ENCODE data around the gene GABRG2.

Gene GABRG2

DNA sequence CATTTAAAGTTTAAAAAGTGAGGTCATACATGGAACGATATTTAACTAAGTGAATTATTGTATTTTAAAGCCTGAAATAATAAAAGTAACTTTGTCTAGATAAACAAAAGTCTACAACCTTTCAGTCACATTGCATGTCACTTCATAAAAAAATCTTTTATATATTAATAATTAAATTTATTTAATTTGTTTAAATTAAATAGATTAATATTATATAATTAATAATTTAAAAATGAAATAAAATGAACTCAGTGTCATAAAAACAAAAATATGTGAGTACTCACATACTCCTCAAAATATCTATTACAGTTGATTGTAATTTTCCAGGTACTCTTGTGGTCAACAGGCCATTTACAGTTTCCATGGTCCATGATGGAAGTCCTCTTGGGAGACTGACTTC, 11.2 kb downstream of the GABRG2 start:
- H3K36me3 ChIP-seq: no peaks in the 10 kb centered on the region
- no peaks in the 10 kb centered on the region for H4K20me1 ChIP-seq
- H3K4me3 ChIP-seq: no peak overlapping the region
- TF ChIP-seq Cebpa-rat (IDR thresholded peaks at IDR 0.05): no peak
- H3K27ac ChIP-seq: no peak overlapping the region
- H3K9me3 ChIP-seq (replicated peaks in 1 of 11): no peaks in the 10 kb centered on the region
- H3K27me3 ChIP-seq: no peaks in the 10 kb centered on the region
- H3K4me2 ChIP-seq: no peak overlapping the region
- H3K4me1 ChIP-seq: no peaks in the 10 kb centered on the region
- no peak overlapping the region for H3K9ac ChIP-seq

GRCh38 chr5:162091336-162091735, 23.8 kb downstream of the GABRG2 start:
- H3K9ac ChIP-seq: no peak overlapping the region
- TF ChIP-seq Cebpa-rat (IDR thresholded peaks at IDR 0.05): no peak
- H3K4me1 ChIP-seq: no peaks in the 10 kb centered on the region

GRCh38 chr5:162096448-162096847, 28.9 kb downstream of the GABRG2 start:
- Histone ChIP-seq H3K4me1 (no peaks in the 10 kb centered on the region), H3K9ac (no peak overlapping the region), H3K27me3 (no peaks in the 10 kb centered on the region), H3K4me2 (no peak overlapping the region), H3K36me3 (no peaks in the 10 kb centered on the region), H3K4me3 (no peak overlapping the region), H3K27ac (no peak overlapping the region), H4K20me1 (no peaks in the 10 kb centered on the region), H3K9me3 (replicated peaks in 1 of 11) (no peaks in the 10 kb centered on the region)
- no peak for TF ChIP-seq Cebpa-rat (IDR thresholded peaks at IDR 0.05)

More at GRCh38 chr5:162091336-162091735, 23.8 kb downstream of the GABRG2 start:
- H3K4me2 ChIP-seq: no peak overlapping the region
- H3K27ac ChIP-seq: no peak overlapping the region
- no peak overlapping the region for H3K4me3 ChIP-seq
- H3K27me3 ChIP-seq: no peaks in the 10 kb centered on the region
- no peaks in the 10 kb centered on the region for H4K20me1 ChIP-seq
- H3K9me3 ChIP-seq (replicated peaks in 1 of 11): no peaks in the 10 kb centered on the region
- no peaks in the 10 kb centered on the region for H3K36me3 ChIP-seq

GRCh38 chr5:162107591-162107990, 40.0 kb downstream of the GABRG2 start:
- no peak for TF ChIP-seq Cebpa-rat (IDR thresholded peaks at IDR 0.05)
- H3K9me3 ChIP-seq (replicated peaks in 1 of 11): no peaks in the 10 kb centered on the region
- H3K27ac ChIP-seq: no peak overlapping the region
- no peaks in the 10 kb centered on the region for H4K20me1 ChIP-seq
- H3K9ac ChIP-seq: no peak overlapping the region
- H3K36me3 ChIP-seq: no peaks in the 10 kb centered on the region
- no peak overlapping the region for H3K4me2 ChIP-seq
- H3K27me3 ChIP-seq: no peaks in the 10 kb centered on the region
- H3K4me3 ChIP-seq: no peak overlapping the region
- H3K4me1 ChIP-seq: no peaks in the 10 kb centered on the region

- H3K27ac ChIP-seq: no peak overlapping the region
- H3K4me3 ChIP-seq: no peak overlapping the region
- no peak overlapping the region for H3K4me2 ChIP-seq
- no peaks in the 10 kb centered on the region for H3K4me1 ChIP-seq
- H3K9me3 ChIP-seq (replicated peaks in 1 of 11): no peaks in the 10 kb centered on the region
- H4K20me1 ChIP-seq: no peaks in the 10 kb centered on the region
- TF ChIP-seq Cebpa-rat (IDR thresholded peaks at IDR 0.05): no peak
- H3K27me3 ChIP-seq: no peaks in the 10 kb centered on the region
- H3K9ac ChIP-seq: no peak overlapping the region
- H3K36me3 ChIP-seq: no peaks in the 10 kb centered on the region
Observed at GRCh38 chr5:162119801-162120200, 52.2 kb downstream of the GABRG2 start.

DNA sequence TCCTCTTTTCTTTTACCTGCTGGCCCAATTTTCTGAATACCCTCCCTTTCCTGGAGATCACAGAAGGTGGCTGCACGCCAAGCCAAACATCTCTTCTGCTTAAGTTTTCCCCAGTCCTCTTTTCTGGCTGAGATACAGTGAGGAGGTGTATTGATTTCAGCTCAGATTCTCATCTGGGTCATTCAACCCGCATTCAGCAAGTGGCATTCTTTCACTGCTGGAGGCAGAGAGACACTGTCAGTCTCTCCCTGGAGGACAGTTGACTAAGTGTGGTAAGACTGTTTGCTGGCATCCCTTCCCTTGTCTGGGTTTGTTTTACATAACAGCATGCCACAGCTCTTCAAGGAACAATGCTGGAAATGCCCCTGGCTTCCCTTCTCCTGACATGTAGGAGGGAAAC, 60.5 kb downstream of the GABRG2 start:
- Histone ChIP-seq H4K20me1 (no peaks in the 10 kb centered on the region), H3K4me2 (no peak overlapping the region), H3K9me3 (replicated peaks in 1 of 11) (no peaks in the 10 kb centered on the region), H3K4me3 (no peak overlapping the region), H3K9ac (no peak overlapping the region), H3K4me1 (no peaks in the 10 kb centered on the region), H3K27ac (no peak overlapping the region), H3K27me3 (no peaks in the 10 kb centered on the region), H3K36me3 (no peaks in the 10 kb centered on the region)
- no peak for TF ChIP-seq Cebpa-rat (IDR thresholded peaks at IDR 0.05)

- H3K27ac ChIP-seq: no peak overlapping the region
- H3K4me3 ChIP-seq: no peak overlapping the region
- no peak overlapping the region for H3K9ac ChIP-seq
- H3K36me3 ChIP-seq: no peaks in the 10 kb centered on the region
- no peaks in the 10 kb centered on the region for H4K20me1 ChIP-seq
- no peaks in the 10 kb centered on the region for H3K4me1 ChIP-seq
- H3K9me3 ChIP-seq (replicated peaks in 1 of 11): no peaks in the 10 kb centered on the region
- H3K4me2 ChIP-seq: no peak overlapping the region
- TF ChIP-seq Cebpa-rat (IDR thresholded peaks at IDR 0.05): no peak
- H3K27me3 ChIP-seq: no peaks in the 10 kb centered on the region
Observed at GRCh38 chr5:162132348-162132747, 64.8 kb downstream of the GABRG2 start.

GRCh38 chr5:162139190-162139589, 71.6 kb downstream of the GABRG2 start:
- Histone ChIP-seq H3K27ac (no peak overlapping the region), H3K4me1 (no peaks in the 10 kb centered on the region), H3K9me3 (replicated peaks in 1 of 11) (no peaks in the 10 kb centered on the region), H3K27me3 (no peaks in the 10 kb centered on the region), H3K9ac (no peak overlapping the region), H3K4me3 (no peak overlapping the region), H3K36me3 (no peaks in the 10 kb centered on the region), H4K20me1 (no peaks in the 10 kb centered on the region; a peak in 1 of 22 replicates), H3K4me2 (no peak overlapping the region)
- no peak for TF ChIP-seq Cebpa-rat (IDR thresholded peaks at IDR 0.05)

DNA sequence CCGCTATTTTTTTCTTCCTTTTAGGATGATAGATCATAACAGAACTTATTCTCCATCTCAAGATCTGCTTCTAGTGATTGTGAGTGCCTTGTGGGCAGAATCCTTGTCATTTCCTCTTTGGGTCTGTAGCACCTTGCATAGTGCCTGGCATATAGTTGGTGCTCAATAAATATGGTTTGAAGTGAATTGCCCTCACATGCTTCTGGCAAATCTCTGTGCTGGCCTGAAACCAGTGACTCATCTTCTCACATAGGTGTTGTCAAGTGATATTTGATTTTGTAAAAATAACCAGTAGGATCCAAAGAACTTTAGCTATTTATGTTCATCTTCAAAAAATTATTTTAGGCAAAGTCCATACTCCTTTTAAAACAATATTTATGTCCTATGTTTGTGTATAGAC, 86.7 kb downstream of the GABRG2 start:
- Histone ChIP-seq H3K9ac (no peak overlapping the region), H3K9me3 (replicated peaks in 1 of 11) (no peaks in the 10 kb centered on the region), H3K4me3 (no peak overlapping the region), H3K27me3 (no peaks in the 10 kb centered on the region), H3K4me2 (no peak overlapping the region), H4K20me1 (no peaks in the 10 kb centered on the region; a peak in 1 of 22 replicates), H3K4me1 (no peaks in the 10 kb centered on the region), H3K36me3 (no peaks in the 10 kb centered on the region), H3K27ac (no peak overlapping the region)
- no peak for TF ChIP-seq Cebpa-rat (IDR thresholded peaks at IDR 0.05)

- peak overlapping the region in 1 of 11 experiments; percentile 21; a peak in 3 of 22 replicates for H3K4me2 ChIP-seq
Observed at GRCh38 chr5:162160401-162160800, 92.8 kb downstream of the GABRG2 start.

More at GRCh38 chr5:162160401-162160800, 92.8 kb downstream of the GABRG2 start:
- Histone ChIP-seq H3K9me3 (replicated peaks in 1 of 11) (peaks cover 7 to 20% (median 15%) of the 10 kb centered on the region in 11 experiments), H3K36me3 (no peaks in the 10 kb centered on the region), H3K27ac (no peak overlapping the region), H3K4me3 (no peak overlapping the region), H4K20me1 (no peaks in the 10 kb centered on the region), H3K9ac (no peak overlapping the region), H3K4me1 (peaks cover 0 to 6% (median 0%) of the 10 kb centered on the region in 10 experiments; a peak in 4 of 20 replicates), H3K27me3 (no peaks in the 10 kb centered on the region)
- TF ChIP-seq Cebpa-rat (IDR thresholded peaks at IDR 0.05): no peak

Measured in BLaER1 treated with 17β-estradiol and CSF1 and Interleukin-3, amounts not matched to agents 10 nM and 100 nM (cell line).